B cell (primary cell): Measurements from ENCODE around the gene TRIO. TPM values are rescaled to one million over a fixed set of nuclear protein-coding genes. Genes with fewer than 3 reads are reported as not detected.
A peak's percentile ranks its signal among the peaks of the same experiment; 100 is the strongest.

ENCODE experiments used
- ATAC-seq: fragments of 200-7000 bp; cut with Tn5 transposase; one replicate; pipeline ENCODE4 v1.10.0; 2021; ENCODE audit warnings: low read depth, mild to moderate bottlenecking, moderate number of reproducible peaks, moderate library complexity
- CTCF ChIA-PET: fragments of 350-600 bp; sonication (Branson Sonifier 250); formaldehyde crosslinking; loops from one replicate; lab custom pipeline; 2021; ENCODE audit warnings: antibody characterized with exemption, inconsistent platforms; lab: Charles Lee
- POLR2A ChIA-PET: fragments of 350-600 bp; sonication (Branson Sonifier 250); formaldehyde crosslinking; loops from one replicate; lab custom pipeline; 2021; ENCODE audit warnings: antibody characterized with exemption; lab: Charles Lee
- DNase-seq: peaks from one replicate; pipeline ENCODE4 v3.0.0; 2013
- H2AFZ ChIP-seq: 2 replicates; pipeline ENCODE4 v1.6.1; 2012; ENCODE audit warnings: mild to moderate bottlenecking, low read depth, low read length; ENCODE audit not compliant: insufficient read depth, poor library complexity, severe bottlenecking
- H3K27ac ChIP-seq, 2 donors: 1 replicate in 1 of 2; 2 replicates in 1 of 2; pipeline ENCODE4 v1.5.1; 2012 to 2013; ENCODE audit warnings: low read length in 2 of 2, mild to moderate bottlenecking in 2 of 2, moderate library complexity in 1 of 2
- H3K27me3 ChIP-seq, 4 experiments: fragments of 200-600 bp in 1 of 4; sonication (generic) in 1 of 4; replicated peaks in 1 of 4; 1 replicate in 2 of 4; 2 replicates in 2 of 4; pipeline versions ENCODE4 v1.6.1 to v1.7.0; 2013 to 2016; ENCODE audit warnings: low read length in 3 of 4, mild to moderate bottlenecking in 2 of 4, mixed read lengths in 1 of 4, moderate library complexity in 1 of 4; ENCODE audit not compliant: insufficient read depth in 4 of 4, control insufficient read depth in 3 of 4; ENCODE audit errors: control extremely low read depth in 1 of 4
- H3K36me3 ChIP-seq, 2 experiments: replicated peaks in 1 of 2; 1 replicate in 1 of 2; 2 replicates in 1 of 2; pipeline versions ENCODE4 v1.6.1 to v1.7.1; 2013; ENCODE audit warnings: low read length in 1 of 2; ENCODE audit not compliant: insufficient read depth in 2 of 2, control insufficient read depth in 1 of 2; ENCODE audit errors: control extremely low read depth in 1 of 2, extremely low read depth in 1 of 2
- H3K4me1 ChIP-seq, 2 donors: fragments of 200-600 bp in 1 of 2; sonication (generic) in 1 of 2; 1 replicate in 1 of 2; 2 replicates in 1 of 2; pipeline versions ENCODE4 v1.5.1 to v1.6.1; 2013 to 2017; ENCODE audit warnings: low read length in 2 of 2; ENCODE audit not compliant: control insufficient read depth in 2 of 2, insufficient read depth in 2 of 2
- H3K4me2 ChIP-seq: replicated peaks from 2 replicates; pipeline ENCODE3; 2012; ENCODE audit warnings: mild to moderate bottlenecking, low read depth, low read length; ENCODE audit not compliant: poor library complexity, severe bottlenecking
- H3K4me3 ChIP-seq, 5 experiments: fragments of 200-600 bp in 1 of 5; sonication (generic) in 1 of 5; 1 replicate in 3 of 5; 2 replicates in 2 of 5; pipeline versions ENCODE4 v1.5.1 to v1.7.0; 2011 to 2016; ENCODE audit warnings: low read length in 4 of 5, mild to moderate bottlenecking in 4 of 5, low read depth in 2 of 5, control low read depth in 1 of 5, moderate library complexity in 1 of 5; ENCODE audit not compliant: insufficient read depth in 1 of 5; ENCODE audit errors: control extremely low read depth in 1 of 5, extremely low read depth in 1 of 5
- H3K79me2 ChIP-seq: fragments of 200-600 bp; sonication (generic); one replicate; pipeline ENCODE4 v1.6.0; 2016; ENCODE audit warnings: low read length; ENCODE audit not compliant: control insufficient read depth, insufficient read depth
- H3K9ac ChIP-seq: fragments of 200-600 bp; sonication (generic); 2 replicates; pipeline ENCODE4 v1.6.1; 2017; ENCODE audit warnings: mild to moderate bottlenecking, low read length, moderate library complexity
- H3K9me3 ChIP-seq, 3 donors: one replicate each; pipeline versions ENCODE4 v1.6.1 to v1.7.1; 2013; ENCODE audit warnings: low read length in 2 of 3; ENCODE audit not compliant: control insufficient read depth in 2 of 3, insufficient read depth in 1 of 3; ENCODE audit errors: control extremely low read depth in 1 of 3
- H4K20me1 ChIP-seq: 2 replicates; pipeline ENCODE4 v1.6.0; 2012; ENCODE audit warnings: mild to moderate bottlenecking, low read length; ENCODE audit not compliant: insufficient read depth, control insufficient read depth, poor library complexity, severe bottlenecking
- H3K27ac Mint-ChIP-seq: one replicate; pipeline ENCODE4 v1.8.0; 2021; ENCODE audit warnings: mixed read lengths
- H3K27me3 Mint-ChIP-seq: one replicate; pipeline ENCODE4 v1.8.0; 2021; ENCODE audit warnings: mixed read lengths
- H3K4me1 Mint-ChIP-seq: one replicate; pipeline ENCODE4 v1.8.0; 2021; ENCODE audit warnings: mixed read lengths
- H3K4me3 Mint-ChIP-seq: one replicate; pipeline ENCODE4 v1.8.0; 2021; ENCODE audit warnings: mixed read lengths
- H3K9me3 Mint-ChIP-seq: one replicate; pipeline ENCODE4 v1.8.0; 2022; ENCODE audit warnings: mixed read lengths; ENCODE audit not compliant: insufficient read depth
- CTCF ChIP-seq: fragments of 200-600 bp; IDR thresholded peaks from one replicate; pipeline ENCODE4 v1.8.0; 2022; ENCODE audit warnings: antibody characterized with exemption, mild to moderate bottlenecking
- EZH2 ChIP-seq: IDR thresholded peaks from 2 replicates; pipeline ENCODE4 v1.6.1; 2012; ENCODE audit warnings: borderline replicate concordance, low read depth, mild to moderate bottlenecking, moderate library complexity, low read length; ENCODE audit not compliant: insufficient read depth, poor library complexity, severe bottlenecking
- WGBS: methylation state at CpG from one replicate; pipeline ENCODE4 v1.1.5; 2013; ENCODE audit warnings: missing lambda C conversion rate; ENCODE audit not compliant: insufficient coverage; 5-methylcytosine and 5-hydroxymethylcytosine counted together
- intact Hi-C: fragments of 100-400 bp; cut with micrococcal nuclease; formaldehyde crosslinking; loops from one replicate; pipeline ENCODE4 v1.10.0; 2022
- polyA plus RNA-seq: library from polyadenylated mRNA; depleted of rRNA; stranded (reverse); fragments of >200 nt; gene quantifications from 2 replicates; pipeline ENCODE4 v1.2.3, GENCODE V29; 2012
- total RNA-seq, 2 donors: library from RNA; stranded (reverse); fragments of 120-200 nt in 1 of 2; gene quantifications; 1 replicate in 1 of 2; 2 replicates in 1 of 2; pipeline versions ENCODE4 v1.2.3 to v1.2.4, GENCODE V29; 2013 to 2022

TRIO gene
- total and polyA plus RNA-seq, 2 donors (not counting 1 experiment from before 2014, with no cell fraction given), result 90.5 to 479 TPM

GRCh38 chr5:14204011-14204670, 61.0 kb downstream of the TRIO start:
- H3K4me1 Mint-ChIP-seq, result peaks cover 78% of the 10 kb centered on the region
- H2AFZ ChIP-seq, result no peak overlapping the region
- peak overlapping the region; percentile 8 for H3K9ac ChIP-seq
- TF ChIP-seq CTCF (no peak), EZH2 (no peak)
- POLR2A ChIA-PET, result interaction anchor here (1.0 to 1.2 kb wide), 3 partner anchors 29 to 62 kb away, joined by 3 read pairs; no protein-coding TSS in a partner anchor
- H3K79me2 ChIP-seq, result peaks cover 88% of the 10 kb centered on the region
- peak overlapping the region; percentile 59 for H3K4me2 ChIP-seq
- DNase-seq, result no peak
- 68% methylated on average over 4 of the region's 6 CpGs for WGBS
- H3K9me3 ChIP-seq, result no peaks in the 10 kb centered on the region
- no peaks in the 10 kb centered on the region for H3K36me3 ChIP-seq
- intact Hi-C loops, result loop anchor here (2.0 kb wide), 1 partner anchor 15 kb away; no protein-coding TSS in a partner anchor
- H3K27me3 ChIP-seq, result no peaks in the 10 kb centered on the region
- peak overlapping the region; percentile 78 for H3K4me3 Mint-ChIP-seq
- CTCF ChIA-PET, result interaction anchor here (0.7 to 2.0 kb wide), 3 partner anchors 49 to 66 kb away, joined by 3 to 5 read pairs (median 4); no protein-coding TSS in a partner anchor
- H4K20me1 ChIP-seq, result peaks cover 24% of the 10 kb centered on the region
- H3K4me3 ChIP-seq, result no peak overlapping the region
- H3K27me3 Mint-ChIP-seq, result no peaks in the 10 kb centered on the region
- peak overlapping the region; percentile 27 to 63 for H3K27ac ChIP-seq
- H3K4me1 ChIP-seq, result peaks cover 58 to 65% of the 10 kb centered on the region in 2 donors
- ATAC-seq, result no peak
- H3K9me3 Mint-ChIP-seq, result no peaks in the 10 kb centered on the region
- H3K27ac Mint-ChIP-seq, result peak overlapping the region; percentile 86
